Subcutaneous abdominal adipose tissue (tissue), 5 donors: ENCODE data around the gene BRPF3.
"Not testable (repeated sequence)": the region's sequence is repeated elsewhere in the genome, so short reads cannot be mapped to it uniquely, and the experiment has no call there.

Experiments
- H3K27ac ChIP-seq: one replicate; pipeline ENCODE4 v1.7.0; 2013; ENCODE audit warnings: low read depth, mild to moderate bottlenecking, inconsistent platforms, low read length, moderate library complexity
- H3K27me3 ChIP-seq, 5 donors: one replicate each; pipeline ENCODE4 v1.7.0; 2013; ENCODE audit warnings: low read length in 5 of 5, inconsistent platforms in 1 of 5; ENCODE audit not compliant: control insufficient read depth in 5 of 5, insufficient read depth in 4 of 5
- H3K36me3 ChIP-seq, 5 donors: one replicate each; pipeline ENCODE4 v1.7.0; 2013; ENCODE audit warnings: low read length in 5 of 5; ENCODE audit not compliant: control insufficient read depth in 5 of 5, insufficient read depth in 5 of 5
- H3K4me1 ChIP-seq, 5 donors: one replicate each; pipeline ENCODE4 v1.7.0; 2013; ENCODE audit warnings: low read length in 5 of 5, mild to moderate bottlenecking in 3 of 5, moderate library complexity in 1 of 5; ENCODE audit not compliant: control insufficient read depth in 5 of 5, insufficient read depth in 5 of 5
- H3K4me3 ChIP-seq, 5 donors: one replicate each; pipeline ENCODE4 v1.7.0; 2013; ENCODE audit warnings: low read length in 5 of 5, low read depth in 1 of 5
- H3K9ac ChIP-seq, 5 donors: one replicate each; pipeline ENCODE4 v1.7.0; 2013; ENCODE audit warnings: low read length in 5 of 5, mild to moderate bottlenecking in 4 of 5, moderate library complexity in 3 of 5
- H3K9me3 ChIP-seq, 5 donors: one replicate each; pipeline ENCODE4 v1.7.0; 2013; ENCODE audit warnings: low read length in 5 of 5; ENCODE audit not compliant: control insufficient read depth in 5 of 5
- donor health status: healthy.
- donor health status: healthy.
- donor health status: healthy.
- donor health status: healthy.
- donor health status: healthy.

BRPF3 gene

GRCh38 chr6:36210886-36211595 is 14.5 kb downstream of the BRPF3 start:
- Histone ChIP-seq H3K36me3 (peaks cover 24 to 93% (median 88%) of the 10 kb centered on the region in 5 donors), H3K9ac (no peak overlapping the region)

DNA sequence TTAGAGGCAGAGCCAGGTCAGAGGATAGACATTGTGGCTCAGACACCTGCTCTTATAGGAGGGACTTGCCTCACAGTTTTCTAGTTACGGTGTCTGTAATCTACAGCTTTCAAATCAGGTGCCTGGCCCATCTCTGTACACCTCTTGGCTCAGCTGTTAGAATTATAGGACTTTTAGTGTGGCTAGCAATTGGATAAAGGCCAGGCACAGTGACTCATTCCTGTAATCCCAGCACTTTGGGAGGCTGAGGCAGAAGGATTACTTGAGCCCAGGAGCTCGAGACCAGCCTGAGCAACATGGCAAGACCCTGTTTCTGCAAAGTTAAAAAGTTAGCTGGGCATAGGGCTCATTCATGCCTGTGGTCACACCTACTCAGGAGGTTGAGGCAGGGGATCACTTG is 20.0 kb downstream of the BRPF3 start:
- Histone ChIP-seq H3K9me3 (no peaks in the 10 kb centered on the region), H3K4me1 (no peaks in the 10 kb centered on the region), H3K9ac (no peak overlapping the region), H3K4me3 (no peak overlapping the region), H3K27me3 (no peaks in the 10 kb centered on the region), H3K27ac (no peak overlapping the region), H3K36me3 (peaks cover 18 to 84% (median 76%) of the 10 kb centered on the region in 5 donors)

More at GRCh38 chr6:36210886-36211595, 14.5 kb downstream of the BRPF3 start:
- H3K9me3 ChIP-seq: no peaks in the 10 kb centered on the region
- no peak overlapping the region for H3K27ac ChIP-seq
- no peaks in the 10 kb centered on the region for H3K4me1 ChIP-seq
- no peaks in the 10 kb centered on the region for H3K27me3 ChIP-seq
- no peak overlapping the region for H3K4me3 ChIP-seq

DNA sequence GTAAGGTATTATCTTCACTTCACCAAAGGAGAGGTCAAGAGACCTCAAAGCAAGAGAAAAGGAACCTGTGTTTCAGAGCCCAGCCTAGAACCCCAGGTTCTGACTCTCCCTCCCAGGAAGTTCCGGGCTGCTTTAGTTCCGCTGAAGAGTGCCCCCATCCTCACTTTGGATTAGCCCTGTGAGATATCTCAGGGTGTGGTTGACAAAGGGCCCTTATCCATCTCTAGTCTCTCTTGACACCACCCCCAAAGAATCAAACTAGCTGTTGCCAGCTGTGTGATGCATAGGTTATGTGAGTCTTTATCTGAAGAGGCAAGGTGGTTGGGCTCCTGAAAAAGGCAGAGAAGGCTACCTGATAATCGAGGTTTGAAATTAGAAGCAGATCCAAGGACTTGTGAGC is 20.6 kb downstream of the BRPF3 start:
- Histone ChIP-seq H3K9me3 (no peaks in the 10 kb centered on the region), H3K27me3 (no peaks in the 10 kb centered on the region), H3K27ac (no peak overlapping the region), H3K4me1 (no peaks in the 10 kb centered on the region), H3K4me3 (no peak overlapping the region), H3K36me3 (peaks cover 18 to 84% (median 76%) of the 10 kb centered on the region in 5 donors), H3K9ac (no peak overlapping the region)

DNA sequence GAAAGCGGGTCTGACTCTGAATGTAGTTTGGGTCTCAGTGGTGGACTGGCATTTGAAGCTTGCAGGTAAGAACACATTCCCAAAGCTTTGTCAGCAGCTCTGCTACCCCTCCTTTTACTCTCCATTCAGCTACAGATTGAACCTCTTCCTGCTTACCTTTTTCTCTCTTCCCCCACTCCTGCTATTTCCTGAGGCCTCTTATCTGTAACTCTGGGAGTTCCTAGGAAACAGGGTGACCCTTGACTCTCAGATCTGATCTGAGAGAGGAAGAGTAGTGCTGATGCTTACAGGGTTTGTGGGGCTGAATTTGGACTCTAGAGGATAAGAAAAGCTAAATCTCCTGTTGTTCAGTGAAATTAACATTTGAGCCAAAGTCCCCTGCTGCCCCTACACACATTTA is 21.4 kb downstream of the BRPF3 start:
- Histone ChIP-seq H3K4me1 (no peaks in the 10 kb centered on the region), H3K36me3 (peaks cover 22 to 88% (median 80%) of the 10 kb centered on the region in 5 donors), H3K27ac (no peak overlapping the region)

DNA sequence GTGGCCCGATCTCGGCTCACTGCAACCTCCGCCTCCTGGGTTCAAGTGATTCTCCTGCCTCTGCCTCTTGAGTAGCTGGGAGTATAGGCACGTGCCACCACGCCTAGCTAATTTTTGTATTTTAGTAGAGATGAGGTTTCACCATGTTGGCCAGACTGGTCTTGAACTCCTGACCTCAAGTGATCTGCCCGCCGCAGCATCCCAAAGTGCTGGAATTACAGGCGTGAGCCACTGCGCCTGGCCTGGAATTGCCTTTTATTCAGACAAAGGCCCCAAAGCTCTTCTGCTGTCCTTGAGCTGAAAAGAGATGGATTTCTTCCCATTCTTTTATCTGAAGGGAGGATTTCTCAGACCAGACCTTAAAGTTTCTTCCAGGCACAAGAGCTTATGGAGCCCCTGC is 22.0 kb downstream of the BRPF3 start:
- not testable (repeated sequence) for H3K27ac ChIP-seq

More for the DNA sequence above, 21.4 kb downstream of the BRPF3 start:
- H3K27me3 ChIP-seq: no peaks in the 10 kb centered on the region
- H3K9ac ChIP-seq: no peak overlapping the region
- no peak overlapping the region for H3K4me3 ChIP-seq
- H3K9me3 ChIP-seq: no peaks in the 10 kb centered on the region

GRCh38 chr6:36219081-36219480 is 22.5 kb downstream of the BRPF3 start:
- no peak overlapping the region for H3K9ac ChIP-seq
- H3K9me3 ChIP-seq: no peaks in the 10 kb centered on the region
- H3K27me3 ChIP-seq: no peaks in the 10 kb centered on the region
- no peak overlapping the region for H3K27ac ChIP-seq
- no peak overlapping the region for H3K4me3 ChIP-seq
- H3K4me1 ChIP-seq: no peaks in the 10 kb centered on the region
- peaks cover 28 to 82% (median 74%) of the 10 kb centered on the region in 5 donors for H3K36me3 ChIP-seq

More for the DNA sequence above, 22.0 kb downstream of the BRPF3 start:
- H3K36me3 ChIP-seq: peaks cover 25 to 87% (median 80%) of the 10 kb centered on the region in 5 donors
- H3K4me1 ChIP-seq, H3K4me3 ChIP-seq, H3K9ac ChIP-seq, H3K9me3 ChIP-seq, H3K27me3 ChIP-seq: not testable (repeated sequence)

DNA sequence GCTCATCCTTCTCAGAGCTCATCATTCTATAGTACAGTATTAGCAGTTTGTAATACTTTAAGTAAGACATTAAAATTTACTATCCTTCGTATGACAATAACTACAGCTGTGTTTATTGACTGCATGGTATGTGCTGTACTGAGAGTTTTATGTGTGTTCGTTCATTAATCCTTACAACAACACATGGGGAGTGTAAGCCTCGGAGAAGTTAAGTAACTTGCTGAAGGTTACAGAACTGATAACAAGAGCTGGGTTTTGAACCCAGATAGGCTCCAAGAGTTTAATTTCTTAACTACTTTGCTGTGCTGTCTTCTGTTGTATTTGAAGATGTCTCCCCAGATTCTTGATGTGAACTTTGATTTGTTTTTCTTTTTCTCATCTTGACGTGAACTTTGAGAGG is 23.7 kb downstream of the BRPF3 start:
- no peak overlapping the region for H3K9ac ChIP-seq
- H3K27ac ChIP-seq: no peak overlapping the region
- no peak overlapping the region for H3K4me3 ChIP-seq
- no peaks in the 10 kb centered on the region for H3K27me3 ChIP-seq
- peaks cover 0 to 11% (median 0%) of the 10 kb centered on the region in 5 donors for H3K4me1 ChIP-seq
- no peaks in the 10 kb centered on the region for H3K9me3 ChIP-seq
- peaks cover 28 to 82% (median 74%) of the 10 kb centered on the region in 5 donors for H3K36me3 ChIP-seq

- no peak overlapping the region for H3K9ac ChIP-seq
- peaks cover 31 to 82% (median 70%) of the 10 kb centered on the region in 5 donors for H3K36me3 ChIP-seq
Observed at GRCh38 chr6:36221674-36222073, 25.1 kb downstream of the BRPF3 start.

GRCh38 chr6:36222924-36223323 is 26.4 kb downstream of the BRPF3 start:
- peaks cover 38 to 79% (median 66%) of the 10 kb centered on the region in 5 donors for H3K36me3 ChIP-seq
- H3K9me3 ChIP-seq: no peaks in the 10 kb centered on the region
- H3K27me3 ChIP-seq: no peaks in the 10 kb centered on the region
- H3K27ac ChIP-seq: no peak overlapping the region
- H3K4me3 ChIP-seq: no peak overlapping the region
- H3K9ac ChIP-seq: no peak overlapping the region
- H3K4me1 ChIP-seq: peaks cover 0 to 11% (median 0%) of the 10 kb centered on the region in 5 donors

More at GRCh38 chr6:36221674-36222073, 25.1 kb downstream of the BRPF3 start:
- Histone ChIP-seq H3K4me1 (peaks cover 0 to 11% (median 0%) of the 10 kb centered on the region in 5 donors), H3K27me3 (no peaks in the 10 kb centered on the region), H3K9me3 (no peaks in the 10 kb centered on the region), H3K27ac (no peak overlapping the region), H3K4me3 (no peak overlapping the region)

GRCh38 chr6:36223706-36224105 is 27.2 kb downstream of the BRPF3 start:
- Histone ChIP-seq H3K27ac (no peak overlapping the region), H3K4me1 (peaks cover 0 to 11% (median 0%) of the 10 kb centered on the region in 5 donors), H3K4me3 (no peak overlapping the region), H3K9ac (no peak overlapping the region), H3K27me3 (no peaks in the 10 kb centered on the region), H3K36me3 (peaks cover 35 to 79% (median 68%) of the 10 kb centered on the region in 5 donors), H3K9me3 (no peaks in the 10 kb centered on the region)
